Retina (tissue), 1 donor: ENCODE data around the gene IFT81.
"Not testable (repeated sequence)": the region's sequence is repeated elsewhere in the genome, so short reads cannot be mapped to it uniquely, and the experiment has no call there.

ENCODE experiments used
- DNase-seq: peaks from one replicate; pipeline ENCODE4 v3.0.0-alpha.2; 2016

IFT81 gene

GRCh38 chr12:110211639-110212536, 87.7 kb downstream of the IFT81 start:
- not testable (repeated sequence) for DNase-seq

- no peak for DNase-seq
Measured at GRCh38 chr12:110217996-110218674, 94.0 kb downstream of the IFT81 start.

DNA sequence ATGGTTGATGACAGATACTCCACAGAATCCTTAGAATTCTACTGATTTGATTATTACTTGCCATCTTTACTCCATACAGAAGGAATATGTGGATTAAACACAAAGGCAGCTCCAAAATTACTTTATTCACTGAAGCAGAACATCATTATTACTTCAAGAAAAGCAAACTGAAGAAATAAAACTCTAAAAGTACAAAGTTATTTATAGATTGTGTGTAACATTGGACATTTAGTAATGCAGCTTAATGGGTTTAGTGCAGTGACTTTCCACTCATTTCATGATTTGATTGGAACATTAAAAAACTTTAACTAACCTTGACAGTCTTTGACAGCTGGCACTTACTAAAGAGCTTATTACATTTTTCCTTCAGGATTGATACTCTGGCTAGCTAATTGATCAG, 97.9 kb downstream of the IFT81 start:
- DNase-seq: no peak

DNA sequence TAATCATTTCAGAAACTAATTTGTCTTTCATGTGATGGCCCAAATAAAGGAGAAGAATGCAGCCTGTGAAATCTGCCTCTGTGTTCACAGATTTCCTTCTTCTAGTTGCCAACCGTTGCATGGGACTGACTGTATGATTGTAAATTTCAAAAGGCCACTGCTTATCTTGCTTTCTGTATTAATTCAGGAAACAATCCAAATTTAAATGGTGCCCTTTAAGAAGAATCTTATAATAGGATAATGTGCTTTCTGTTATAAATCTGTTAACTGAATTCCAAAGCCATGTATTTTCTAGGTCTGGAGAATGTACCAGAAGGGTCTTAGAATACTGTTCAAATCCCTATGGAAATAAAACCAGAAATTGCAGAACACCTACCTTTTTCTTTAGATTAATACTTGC, 98.3 kb downstream of the IFT81 start:
- no peak for DNase-seq

DNA sequence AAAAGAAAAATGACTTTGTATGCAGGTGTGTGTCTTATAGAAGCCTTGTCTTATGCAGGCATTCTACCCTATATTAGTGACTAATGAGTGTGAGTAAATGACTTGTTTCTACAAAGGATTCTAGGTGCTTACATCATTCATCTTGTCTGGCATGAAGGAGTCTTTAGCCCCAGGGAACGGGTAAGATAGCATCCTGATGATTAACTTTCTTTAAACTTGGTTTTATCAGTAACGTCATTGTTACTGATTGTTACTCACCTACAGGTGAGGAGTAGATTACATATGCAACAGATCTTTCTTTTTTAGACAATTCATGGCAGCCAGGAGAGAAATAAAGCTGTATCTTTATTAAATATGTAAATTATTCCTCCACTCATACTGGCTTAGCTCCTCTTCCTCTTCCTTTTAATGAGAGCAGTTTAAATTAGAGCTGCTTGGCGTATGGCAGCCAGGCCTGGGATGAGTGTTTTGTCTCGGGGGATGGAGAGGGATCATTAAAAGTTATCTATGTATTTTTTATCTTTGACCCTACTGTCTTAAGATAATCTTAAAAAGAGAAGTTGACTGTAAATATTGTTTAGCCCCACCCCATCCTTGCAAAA, 99.7 kb downstream of the IFT81 start:
- no peak for DNase-seq

- no peak for DNase-seq
Measured at GRCh38 chr12:110224379-110225304, 100.5 kb downstream of the IFT81 start.

GRCh38 chr12:110227138-110227537, 103.0 kb downstream of the IFT81 start:
- no peak for DNase-seq

GRCh38 chr12:110228348-110228747, 104.2 kb downstream of the IFT81 start:
- DNase-seq: not testable (repeated sequence)

- DNase-seq: no peak
Measured at GRCh38 chr12:110228756-110229155, 104.6 kb downstream of the IFT81 start.

- no peak for DNase-seq
Measured at GRCh38 chr12:110229409-110229808, 105.3 kb downstream of the IFT81 start.

DNA sequence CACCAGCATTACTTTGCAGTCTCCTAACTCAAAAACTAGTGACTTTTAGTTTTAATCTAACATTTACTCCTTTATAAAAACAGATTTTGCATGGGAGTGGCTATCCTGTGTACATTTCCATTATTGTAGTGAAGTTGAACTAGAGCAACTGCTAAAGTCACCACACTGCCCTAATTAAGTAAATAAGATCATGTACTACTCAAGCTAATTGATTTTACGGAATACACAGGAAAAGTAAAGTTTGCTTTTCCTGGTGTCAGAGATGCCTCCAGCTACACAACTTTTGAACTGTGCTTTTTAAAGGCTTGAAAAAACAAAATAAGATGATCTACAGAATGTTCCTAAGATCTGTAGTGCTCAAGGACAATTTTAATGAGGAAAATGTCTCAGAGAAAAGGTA, 106.5 kb downstream of the IFT81 start:
- no peak for DNase-seq

DNA sequence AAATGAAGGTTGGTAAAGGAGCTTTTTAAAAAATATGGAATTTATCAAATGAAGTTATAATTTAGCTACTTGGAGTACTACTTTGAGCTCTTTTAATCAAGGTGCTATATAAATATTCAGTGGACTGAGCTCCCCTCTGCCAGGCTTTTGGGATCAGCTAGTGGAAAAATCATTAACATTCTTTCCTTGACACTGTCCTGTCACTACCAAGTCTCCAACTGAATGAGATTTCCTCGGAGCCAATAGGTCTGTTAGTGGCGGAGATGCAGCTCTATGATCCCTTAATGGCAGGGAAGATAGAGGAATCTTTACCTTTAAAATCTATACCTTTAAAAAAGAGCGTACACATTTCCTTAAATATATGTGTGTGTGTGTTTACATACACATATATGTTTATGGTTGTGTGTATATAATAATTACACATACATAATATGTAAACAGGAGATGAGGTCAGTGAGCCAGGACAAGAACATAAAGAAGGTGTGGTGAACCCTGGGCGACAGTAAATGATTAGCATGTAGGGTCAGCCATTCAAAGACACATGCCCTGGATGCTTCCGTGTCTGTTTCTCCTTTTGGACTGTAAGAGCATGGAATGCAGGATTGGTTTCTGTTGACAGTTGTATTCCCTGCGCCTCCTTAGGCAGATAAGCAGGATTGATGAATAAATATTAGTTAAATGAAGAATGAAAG, 109.2 kb downstream of the IFT81 start:
- DNase-seq: no peak

DNA sequence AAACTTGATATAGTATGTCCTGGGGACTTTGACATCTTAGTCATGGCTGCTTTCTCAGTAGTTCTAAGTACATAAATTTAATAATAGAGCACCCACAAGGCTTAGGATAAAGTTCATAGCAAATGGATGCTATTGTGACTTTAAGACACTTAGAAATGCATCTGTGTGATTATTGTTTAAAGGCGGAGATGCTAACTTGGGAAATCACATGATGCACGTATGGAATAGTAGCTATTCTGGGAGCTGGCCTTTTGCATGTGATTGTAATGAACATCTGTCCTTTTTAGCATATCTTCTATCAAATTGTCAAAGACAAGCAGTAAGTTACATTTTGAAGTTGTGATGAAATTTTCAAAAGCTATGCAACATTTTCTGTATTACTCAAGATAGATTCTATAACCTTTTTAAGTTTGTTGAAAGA, 110.2 kb downstream of the IFT81 start:
- no peak for DNase-seq

DNA sequence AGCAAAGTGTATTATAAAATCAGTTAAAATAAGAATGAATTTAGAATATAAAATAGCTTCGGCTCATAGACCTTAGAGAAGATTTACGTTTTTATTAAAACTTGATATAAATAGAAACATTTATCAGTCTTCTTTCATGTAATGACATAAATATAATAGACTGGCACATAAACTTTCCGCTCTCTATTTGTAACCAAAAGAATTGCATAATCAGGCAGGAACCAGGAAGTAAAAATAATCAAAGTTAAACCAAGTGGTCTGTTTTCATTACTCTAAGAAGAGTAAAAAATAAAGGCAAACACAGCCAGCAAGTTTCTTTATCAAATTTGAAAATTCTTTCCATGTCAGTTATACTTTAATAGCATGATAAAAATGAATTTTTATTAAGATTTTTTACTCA, 110.6 kb downstream of the IFT81 start:
- no peak for DNase-seq

GRCh38 chr12:110235383-110235782, 111.2 kb downstream of the IFT81 start:
- no peak for DNase-seq

DNA sequence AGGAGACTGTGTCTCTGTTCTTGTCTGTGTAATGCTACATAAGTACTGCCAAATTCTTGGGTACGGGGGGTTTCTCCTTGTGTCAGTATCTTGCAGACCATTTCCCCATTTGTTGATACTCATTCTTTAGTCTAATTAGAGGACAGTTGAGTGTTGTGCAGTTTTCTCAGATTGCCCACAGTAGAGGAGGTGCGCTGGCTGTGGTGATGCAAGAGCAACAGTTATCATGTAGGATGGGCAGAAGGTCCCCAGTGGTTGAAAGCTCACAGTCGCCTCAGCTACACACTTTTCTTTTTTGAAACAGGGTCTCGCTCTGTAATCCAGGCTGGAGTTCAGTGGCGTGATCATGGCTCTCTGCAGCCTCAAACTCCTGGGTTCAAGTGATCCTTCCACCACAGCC, 119.1 kb downstream of the IFT81 start:
- DNase-seq: no peak

GRCh38 chr12:110244372-110244771, 120.2 kb downstream of the IFT81 start:
- DNase-seq: no peak

DNA sequence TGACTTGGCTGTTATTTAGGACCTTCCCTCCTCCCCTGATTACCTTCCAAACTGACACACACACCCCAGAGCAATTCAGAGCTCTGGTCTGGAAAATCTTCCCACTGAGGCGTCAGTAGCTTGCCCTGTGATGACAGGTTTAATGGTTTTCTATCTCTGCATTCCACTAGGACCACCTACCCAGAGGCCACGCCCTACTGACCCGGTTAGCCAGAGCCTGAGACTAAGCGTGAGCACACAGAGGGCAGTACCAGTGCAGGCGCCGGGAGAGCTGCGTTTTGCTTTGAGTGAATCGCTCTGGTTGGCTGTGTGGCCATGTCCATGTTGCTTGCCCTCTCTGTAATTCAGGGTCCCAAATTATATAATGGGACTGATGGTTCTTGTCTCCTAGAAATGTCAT, 120.7 kb downstream of the IFT81 start:
- no peak for DNase-seq

- no peak for DNase-seq
Measured at GRCh38 chr12:110245369-110245772, 121.2 kb downstream of the IFT81 start.

DNA sequence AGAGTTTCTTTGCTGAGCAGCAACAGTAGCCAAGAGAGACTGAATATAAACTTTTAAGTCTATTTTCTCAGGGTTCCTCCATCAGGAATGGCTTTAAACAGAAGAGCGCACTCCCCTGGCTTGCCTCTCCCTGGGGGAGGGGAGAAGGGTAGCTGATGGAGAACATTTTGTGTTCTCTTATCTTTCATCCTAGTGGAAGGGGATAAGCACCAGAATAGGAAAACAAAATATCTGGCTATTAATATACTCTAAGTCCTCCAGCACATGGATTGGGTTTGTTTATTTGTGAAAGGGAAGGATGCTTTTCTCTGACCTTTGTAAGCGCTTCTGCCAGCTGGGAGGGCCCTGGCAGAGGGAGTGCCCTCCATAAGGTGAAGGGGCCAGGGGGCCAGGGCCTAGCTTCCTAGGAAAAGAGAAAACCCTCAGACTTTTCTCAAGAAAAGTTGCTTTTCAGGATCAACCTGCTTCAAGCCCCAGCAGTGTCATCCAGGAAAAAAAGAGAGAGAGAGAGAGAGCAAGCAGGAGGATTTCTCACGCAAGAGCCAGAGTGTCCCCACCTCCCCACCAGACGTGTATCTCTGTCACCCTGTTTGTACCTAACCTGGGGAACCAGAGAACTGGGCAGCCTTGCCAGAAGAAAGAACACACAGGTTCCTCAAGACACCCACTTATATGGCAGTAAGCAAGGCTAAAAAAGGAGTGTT, 122.6 kb downstream of the IFT81 start:
- DNase-seq: no peak

GRCh38 chr12:110247340-110248095, 123.4 kb downstream of the IFT81 start:
- peak; percentile 15 for DNase-seq
